Measurements from ENCODE around the gene PPFIBP1.
"Not testable (repeated sequence)": the region's sequence is repeated elsewhere in the genome, so short reads cannot be mapped to it uniquely, and the experiment has no call there.

PPFIBP1 gene

GRCh38 chr12:27598866-27599265 is 74.9 kb downstream of the PPFIBP1 start:
- not testable (repeated sequence) for DNase-seq

- DNase-seq = not testable (repeated sequence)
Observed at GRCh38 chr12:27601056-27601828, 77.2 kb downstream of the PPFIBP1 start.

- no peak for DNase-seq
Observed at GRCh38 chr12:27602516-27602915, 78.5 kb downstream of the PPFIBP1 start.

- no peak for DNase-seq
Observed at GRCh38 chr12:27604431-27604830, 80.4 kb downstream of the PPFIBP1 start.

GRCh38 chr12:27606986-27607385 is 83.0 kb downstream of the PPFIBP1 start:
- DNase-seq = no peak

GRCh38 chr12:27607591-27607990 is 83.6 kb downstream of the PPFIBP1 start:
- DNase-seq = no peak

- no peak for DNase-seq
Observed at GRCh38 chr12:27608890-27609289, 84.9 kb downstream of the PPFIBP1 start.

- DNase-seq = no peak
Observed at GRCh38 chr12:27610374-27610773, 86.4 kb downstream of the PPFIBP1 start.

- DNase-seq = no peak
Observed at GRCh38 chr12:27614386-27614785, 90.4 kb downstream of the PPFIBP1 start.

GRCh38 chr12:27614866-27615265 is 90.9 kb downstream of the PPFIBP1 start:
- no peak for DNase-seq

- DNase-seq = no peak
Observed at GRCh38 chr12:27615331-27615891, 91.4 kb downstream of the PPFIBP1 start.

- no peak for DNase-seq
Observed at GRCh38 chr12:27616356-27617142, 92.5 kb downstream of the PPFIBP1 start.

- DNase-seq = no peak
Observed at GRCh38 chr12:27618836-27619235, 94.8 kb downstream of the PPFIBP1 start.

- DNase-seq = no peak
Observed at GRCh38 chr12:27619308-27619707, 95.3 kb downstream of the PPFIBP1 start.

GRCh38 chr12:27620121-27620520 is 96.1 kb downstream of the PPFIBP1 start:
- no peak for DNase-seq

- DNase-seq = no peak
Observed at GRCh38 chr12:27622436-27623195, 98.6 kb downstream of the PPFIBP1 start.

- no peak for DNase-seq
Observed at GRCh38 chr12:27623645-27624044, 99.6 kb downstream of the PPFIBP1 start.

GRCh38 chr12:27624586-27624985 is 100.6 kb downstream of the PPFIBP1 start:
- no peak for DNase-seq

GRCh38 chr12:27627123-27627852 is 103.3 kb downstream of the PPFIBP1 start:
- no peak for DNase-seq

- not testable (repeated sequence) for DNase-seq
Observed at GRCh38 chr12:27627853-27628469, 104.0 kb downstream of the PPFIBP1 start.

- not testable (repeated sequence) for DNase-seq
Observed at GRCh38 chr12:27630219-27630618, 106.2 kb downstream of the PPFIBP1 start.

GRCh38 chr12:27631365-27631764 is 107.4 kb downstream of the PPFIBP1 start:
- no peak for DNase-seq

Measured in CD4-positive, alpha-beta T cell treated with Interleukin-4 for 1 hour (primary cell).